H9 (cell line): ENCODE data around the gene LPAR2. TPM values are rescaled to one million over a fixed set of nuclear protein-coding genes. Genes with fewer than 3 reads are reported as not detected.

Experiments
- DNase-seq: peaks from one replicate; pipeline ENCODE4 v3.0.0-alpha.2; 2017
- H2AFZ ChIP-seq: one replicate; pipeline ENCODE4 v1.6.1; 2013; ENCODE audit warnings: mild to moderate bottlenecking, low read length, control low read depth, moderate library complexity
- H2AK5ac ChIP-seq: 2 replicates; pipeline ENCODE4 v1.6.1; 2013; ENCODE audit warnings: low read length, control low read depth, mixed read lengths; ENCODE audit not compliant: insufficient read length
- H2BK120ac ChIP-seq: one replicate; pipeline ENCODE4 v1.6.1; 2013; ENCODE audit warnings: low read depth, mild to moderate bottlenecking, low read length, control low read depth, inconsistent platforms; ENCODE audit not compliant: poor library complexity, severe bottlenecking
- H2BK12ac ChIP-seq: 2 replicates; pipeline ENCODE4 v1.6.1; 2013; ENCODE audit warnings: low read length, control low read depth, mixed read lengths, low read depth; ENCODE audit not compliant: insufficient read length
- H2BK15ac ChIP-seq: 2 replicates; pipeline ENCODE4 v1.6.1; 2013; ENCODE audit warnings: low read depth, low read length, control low read depth
- H2BK20ac ChIP-seq: one replicate; pipeline ENCODE4 v1.6.1; 2013; ENCODE audit warnings: low read depth, mild to moderate bottlenecking, low read length, control low read depth, inconsistent platforms; ENCODE audit not compliant: poor library complexity, severe bottlenecking
- H2BK5ac ChIP-seq: 2 replicates; pipeline ENCODE4 v1.6.1; 2013; ENCODE audit warnings: low read length, control low read depth, mixed read lengths; ENCODE audit not compliant: insufficient read length
- H3K14ac ChIP-seq: 2 replicates; pipeline ENCODE4 v1.6.1; 2013; ENCODE audit warnings: low read length, control low read depth; ENCODE audit not compliant: insufficient read depth
- H3K18ac ChIP-seq: 2 replicates; pipeline ENCODE4 v1.6.1; 2013; ENCODE audit warnings: low read depth, mild to moderate bottlenecking, mixed read lengths, low read length, control low read depth; ENCODE audit not compliant: insufficient read length
- H3K23ac ChIP-seq: 2 replicates; pipeline ENCODE4 v1.6.1; 2013; ENCODE audit warnings: low read length, control low read depth, mixed read lengths, low read depth; ENCODE audit not compliant: insufficient read length
- H3K23me2 ChIP-seq: 2 replicates; pipeline ENCODE4 v1.6.1; 2013; ENCODE audit warnings: low read depth, mild to moderate bottlenecking, mixed read lengths, low read length, control low read depth; ENCODE audit not compliant: insufficient read length, poor library complexity, severe bottlenecking
- H3K27ac ChIP-seq: 2 replicates; pipeline ENCODE4 v1.5.1; 2013; ENCODE audit warnings: low read length, control low read depth, mixed read lengths, low read depth; ENCODE audit not compliant: insufficient read length
- H3K27me3 ChIP-seq: 2 replicates; pipeline ENCODE4 v1.6.1; 2013; ENCODE audit warnings: low read length, control low read depth, inconsistent platforms; ENCODE audit not compliant: insufficient read depth
- H3K4ac ChIP-seq: 2 replicates; pipeline ENCODE4 v1.6.1; 2013; ENCODE audit warnings: low read depth, mild to moderate bottlenecking, control low read depth, inconsistent platforms, low read length, moderate library complexity
- H3K4me1 ChIP-seq: 2 replicates; pipeline ENCODE4 v1.6.1; 2013; ENCODE audit warnings: low read length, control low read depth, inconsistent platforms; ENCODE audit not compliant: insufficient read depth
- H3K4me2 ChIP-seq: 2 replicates; pipeline ENCODE4 v1.6.1; 2013; ENCODE audit warnings: low read length, control low read depth, mixed read lengths; ENCODE audit not compliant: insufficient read length, insufficient read depth
- H3K56ac ChIP-seq: 2 replicates; pipeline ENCODE4 v1.6.1; 2013; ENCODE audit warnings: low read depth, mild to moderate bottlenecking, mixed read lengths, low read length, control low read depth; ENCODE audit not compliant: insufficient read length
- H3K79me1 ChIP-seq: 2 replicates; pipeline ENCODE4 v1.6.1; 2013; ENCODE audit warnings: low read depth, mild to moderate bottlenecking, moderate library complexity, low read length, control low read depth, inconsistent platforms; ENCODE audit not compliant: insufficient read depth, poor library complexity, severe bottlenecking
- H3K79me2 ChIP-seq: 2 replicates; pipeline ENCODE4 v1.6.1; 2013; ENCODE audit warnings: low read length, control low read depth, inconsistent platforms; ENCODE audit not compliant: insufficient read depth
- H3K9ac ChIP-seq: 2 replicates; pipeline ENCODE4 v1.6.1; 2013; ENCODE audit warnings: low read length, control low read depth, mixed read lengths; ENCODE audit not compliant: insufficient read length; ENCODE audit errors: extremely low read depth
- H3K9me3 ChIP-seq: one replicate; pipeline ENCODE4 v1.6.1; 2013; ENCODE audit warnings: low read depth, low read length, inconsistent platforms; ENCODE audit not compliant: control insufficient read depth
- H3T11ph ChIP-seq: one replicate; pipeline ENCODE4 v1.6.1; 2013; ENCODE audit warnings: mild to moderate bottlenecking, low read length, control low read depth, inconsistent platforms
- H4K20me1 ChIP-seq: one replicate; pipeline ENCODE4 v1.6.1; 2013; ENCODE audit not compliant: control insufficient read depth, insufficient read length, insufficient read depth
- H4K5ac ChIP-seq: 2 replicates; pipeline ENCODE4 v1.6.1; 2013; ENCODE audit warnings: low read depth, mild to moderate bottlenecking, mixed read lengths, low read length, control low read depth; ENCODE audit not compliant: insufficient read length
- H4K8ac ChIP-seq: replicated peaks from 2 replicates; pipeline ENCODE4 v1.6.1; 2013; ENCODE audit warnings: low read length, control low read depth, mixed read lengths, low read depth; ENCODE audit not compliant: insufficient read length
- H4K91ac ChIP-seq: 2 replicates; pipeline ENCODE4 v1.6.1; 2013; ENCODE audit warnings: low read depth, mild to moderate bottlenecking, moderate library complexity, mixed read lengths, low read length, control low read depth; ENCODE audit not compliant: insufficient read length
- H3K27ac Mint-ChIP-seq, 3 experiments: 2 replicates in 2 of 3; 3 replicates in 1 of 3; pipeline ENCODE4 v1.8.0; 2020 to 2021; ENCODE audit warnings: mixed read lengths in 3 of 3, mild to moderate bottlenecking in 1 of 3, moderate library complexity in 1 of 3
- H3K27me3 Mint-ChIP-seq: 2 replicates; pipeline ENCODE4 v1.8.0; 2021; ENCODE audit warnings: low read depth, mild to moderate bottlenecking, moderate library complexity, mixed read lengths
- H3K36me3 Mint-ChIP-seq, 3 experiments: 2 replicates in 2 of 3; 3 replicates in 1 of 3; pipeline ENCODE4 v1.8.0; 2020 to 2021; ENCODE audit warnings: low read depth in 3 of 3, mixed read lengths in 3 of 3; ENCODE audit not compliant: insufficient read depth in 1 of 3
- H3K4me1 Mint-ChIP-seq, 2 experiments: 2 replicates each; pipeline ENCODE4 v1.8.0; 2020; ENCODE audit warnings: mixed read lengths in 2 of 2
- H3K4me3 Mint-ChIP-seq, 2 experiments: 2 replicates in 1 of 2; 3 replicates in 1 of 2; pipeline ENCODE4 v1.8.0; 2020 to 2021; ENCODE audit warnings: mild to moderate bottlenecking in 2 of 2, mixed read lengths in 2 of 2, moderate library complexity in 1 of 2
- H3K9me3 Mint-ChIP-seq, 2 experiments: 2 replicates in 1 of 2; 3 replicates in 1 of 2; pipeline ENCODE4 v1.8.0; 2020; ENCODE audit warnings: mild to moderate bottlenecking in 2 of 2, mixed read lengths in 2 of 2, moderate library complexity in 1 of 2
- WGBS: extraction: QIAGEN DNeasy Blood & Tissue Kit; methylation state at CpG from one replicate; pipeline ENCODE4 v1.1.7; 2013; ENCODE audit warnings: missing lambda C conversion rate, low lambda C conversion rate, mixed read lengths; ENCODE audit not compliant: insufficient read length; ENCODE audit errors: extremely low coverage; 5-methylcytosine and 5-hydroxymethylcytosine counted together
- total RNA-seq: library from RNA; stranded (reverse); gene quantifications from 2 replicates; pipeline ENCODE4 v1.2.1, GENCODE V29; 2021
- TF ChIP-seq, protein P1 (sequence below): fragments of 200-600 bp; sonication (generic); conservative IDR thresholded peaks from 3 replicates; pipeline ENCODE4 v1.8.0; 2021; ENCODE audit warnings: antibody characterized with exemption, mild to moderate bottlenecking

LPAR2 gene
- total RNA-seq, 1 experiment from 2014 or later = 51.8 TPM

DNA sequence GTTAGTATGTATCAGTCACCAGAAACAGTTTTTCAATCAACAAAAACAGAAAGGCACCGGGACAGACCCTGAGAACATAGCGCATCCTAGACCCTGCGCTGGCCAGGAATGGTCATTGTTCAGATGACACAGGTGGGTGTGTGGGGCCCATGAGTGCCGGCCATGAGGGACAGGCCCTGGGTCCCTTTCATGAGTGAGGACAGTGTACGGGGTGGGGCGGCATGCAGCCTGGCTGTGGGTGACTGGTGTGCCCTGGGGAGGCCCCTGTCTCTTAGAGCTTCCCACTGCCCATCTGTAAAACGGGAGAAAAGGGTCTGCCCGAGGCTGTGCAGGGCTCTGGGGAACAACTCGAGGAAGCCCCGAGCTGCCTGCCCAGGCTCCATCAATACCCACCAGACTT is 35.3 kb downstream of the LPAR2 start:
- no peak overlapping the region for H3T11ph ChIP-seq
- Mint-ChIP-seq H3K27me3 (no peaks in the 10 kb centered on the region), H3K4me1 (peaks cover 14 to 24% of the 10 kb centered on the region in 2 experiments), H3K4me3 (no peak overlapping the region), H3K36me3 (no peaks in the 10 kb centered on the region), H3K27ac (no peak overlapping the region), H3K9me3 (no peaks in the 10 kb centered on the region; a peak in 1 of 5 replicates)
- H2BK5ac ChIP-seq = no peak overlapping the region
- no peaks in the 10 kb centered on the region for H4K20me1 ChIP-seq
- no peak overlapping the region for H3K14ac ChIP-seq
- H4K5ac ChIP-seq = no peak overlapping the region
- no peak overlapping the region for H3K4ac ChIP-seq
- no peak overlapping the region for H4K91ac ChIP-seq
- TF ChIP-seq, protein P1, sequence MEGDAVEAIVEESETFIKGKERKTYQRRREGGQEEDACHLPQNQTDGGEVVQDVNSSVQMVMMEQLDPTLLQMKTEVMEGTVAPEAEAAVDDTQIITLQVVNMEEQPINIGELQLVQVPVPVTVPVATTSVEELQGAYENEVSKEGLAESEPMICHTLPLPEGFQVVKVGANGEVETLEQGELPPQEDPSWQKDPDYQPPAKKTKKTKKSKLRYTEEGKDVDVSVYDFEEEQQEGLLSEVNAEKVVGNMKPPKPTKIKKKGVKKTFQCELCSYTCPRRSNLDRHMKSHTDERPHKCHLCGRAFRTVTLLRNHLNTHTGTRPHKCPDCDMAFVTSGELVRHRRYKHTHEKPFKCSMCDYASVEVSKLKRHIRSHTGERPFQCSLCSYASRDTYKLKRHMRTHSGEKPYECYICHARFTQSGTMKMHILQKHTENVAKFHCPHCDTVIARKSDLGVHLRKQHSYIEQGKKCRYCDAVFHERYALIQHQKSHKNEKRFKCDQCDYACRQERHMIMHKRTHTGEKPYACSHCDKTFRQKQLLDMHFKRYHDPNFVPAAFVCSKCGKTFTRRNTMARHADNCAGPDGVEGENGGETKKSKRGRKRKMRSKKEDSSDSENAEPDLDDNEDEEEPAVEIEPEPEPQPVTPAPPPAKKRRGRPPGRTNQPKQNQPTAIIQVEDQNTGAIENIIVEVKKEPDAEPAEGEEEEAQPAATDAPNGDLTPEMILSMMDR = no peak
- H3K23ac ChIP-seq = no peak overlapping the region
- no peaks in the 10 kb centered on the region for H3K27me3 ChIP-seq
- no peak overlapping the region for H2AFZ ChIP-seq
- H3K56ac ChIP-seq = no peak overlapping the region
- H3K18ac ChIP-seq = no peak overlapping the region
- no peak overlapping the region for H3K9ac ChIP-seq
- no peak overlapping the region for H3K27ac ChIP-seq
- DNase-seq = no peak
- no CpG with 5 or more reads among the region's 10 CpGs for WGBS
- peaks cover 10% of the 10 kb centered on the region; the same call in 1 of the 2 replicates for H3K4me1 ChIP-seq
- no peak overlapping the region for H3K4me2 ChIP-seq
- no peak overlapping the region for H2BK12ac ChIP-seq
- no peaks in the 10 kb centered on the region for H3K79me2 ChIP-seq
- H2BK15ac ChIP-seq = no peak overlapping the region
- no peak overlapping the region for H2BK20ac ChIP-seq
- H2BK120ac ChIP-seq = no peak overlapping the region
- H4K8ac ChIP-seq = no peak overlapping the region
- no peaks in the 10 kb centered on the region for H3K23me2 ChIP-seq
- H2AK5ac ChIP-seq = no peak overlapping the region
- no peaks in the 10 kb centered on the region for H3K79me1 ChIP-seq
- H3K9me3 ChIP-seq = no peaks in the 10 kb centered on the region
